Activated T-cell treated with anti-CD3 and anti-CD28 coated beads, Interleukin-2, amount 50 U/mL, for 48 hours (primary cell): ENCODE data around the gene SLC11A2.

Source experiments
- DNase-seq, 2 experiments: peaks; one replicate each; pipeline ENCODE4 v3.0.0-alpha.2; 2020

SLC11A2 gene

GRCh38 chr12:50936821-50937530, 89.2 kb downstream of the SLC11A2 start:
- DNase-seq = no peak

DNA sequence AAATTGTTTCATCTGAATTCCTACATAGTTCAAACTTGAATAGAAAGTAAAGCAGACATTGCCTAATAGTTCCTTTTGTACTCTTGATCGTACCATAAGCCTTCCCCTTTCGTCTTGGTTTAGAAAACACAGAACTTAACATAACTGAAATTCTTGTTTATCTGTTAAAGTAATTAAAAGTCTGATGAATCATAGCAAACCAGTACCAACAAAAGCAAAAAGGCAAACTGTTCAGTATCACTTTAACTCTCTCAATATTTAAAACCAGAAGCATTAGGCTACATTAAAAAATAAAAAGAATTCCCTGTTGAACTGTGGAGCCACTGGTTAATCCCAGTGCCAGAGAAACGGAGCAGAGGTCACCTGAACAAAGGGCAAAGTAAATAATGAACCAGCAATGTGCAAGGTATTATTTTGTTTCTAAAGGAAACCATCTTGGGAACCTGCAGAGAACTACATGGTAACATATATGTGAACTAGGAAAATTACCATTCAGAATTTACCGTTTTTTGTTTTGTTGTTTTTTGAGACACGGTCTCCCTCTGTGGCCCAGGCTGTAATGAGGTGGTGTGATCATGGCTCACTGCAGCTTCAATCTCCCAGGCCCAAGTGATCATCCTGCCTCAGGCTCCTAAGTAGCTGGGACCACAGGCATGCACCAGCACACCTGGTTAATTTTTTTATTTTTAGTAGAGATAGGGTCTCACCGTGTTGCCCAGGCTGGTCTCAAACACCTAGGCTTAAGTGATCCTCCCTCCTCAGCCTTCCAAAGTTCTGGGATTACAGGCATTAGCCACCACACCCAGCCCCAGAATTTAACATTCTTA, 91.0 kb downstream of the SLC11A2 start:
- no peak for DNase-seq

DNA sequence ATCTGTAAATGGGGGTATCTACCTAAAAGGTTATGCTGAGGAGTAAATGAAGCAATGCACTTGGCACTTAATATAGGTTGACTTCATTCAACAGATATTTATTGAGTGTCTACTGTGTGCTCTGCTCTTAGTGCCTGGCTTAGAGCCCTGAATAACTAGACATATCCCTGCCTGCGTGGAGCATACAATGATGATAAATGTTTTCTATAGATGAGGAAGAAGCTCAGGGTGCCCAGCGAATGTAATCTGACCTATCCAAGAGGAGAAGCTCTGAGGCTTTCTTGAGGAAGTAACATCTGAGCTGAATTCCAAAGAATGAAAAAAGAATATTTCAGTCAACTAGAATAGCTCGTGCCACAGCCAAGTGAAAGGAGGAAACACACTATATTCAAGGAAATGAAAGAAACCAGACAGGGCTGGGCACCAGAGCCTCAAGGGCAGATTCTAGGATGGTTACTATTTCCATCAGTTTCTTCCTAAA, 91.8 kb downstream of the SLC11A2 start:
- no peak for DNase-seq

- no peak for DNase-seq
Measured at GRCh38 chr12:50933459-50934124, 92.6 kb downstream of the SLC11A2 start.

DNA sequence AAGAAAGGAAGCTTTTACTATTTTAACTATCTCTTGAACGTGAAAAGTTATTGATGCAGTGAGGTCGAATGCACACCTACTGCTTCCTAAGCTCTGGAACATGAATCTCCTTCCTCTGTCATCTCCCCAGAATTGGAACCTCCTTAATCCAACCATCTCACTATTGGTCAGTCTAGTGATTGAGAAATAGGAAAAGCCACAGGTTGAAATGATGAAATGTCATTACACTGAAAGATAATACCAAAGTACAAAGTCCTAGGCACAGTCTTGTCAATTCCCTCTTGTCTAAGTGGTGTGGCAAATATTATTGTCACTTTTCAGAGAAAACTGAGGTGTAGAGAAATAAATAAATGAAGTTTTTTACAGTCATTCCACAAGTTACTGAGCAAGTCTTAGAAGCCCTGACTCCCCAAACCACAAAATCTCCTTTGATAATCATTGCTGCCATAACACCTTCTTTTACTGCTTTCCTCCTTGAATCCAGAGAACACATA, 93.3 kb downstream of the SLC11A2 start:
- DNase-seq = no peak

DNA sequence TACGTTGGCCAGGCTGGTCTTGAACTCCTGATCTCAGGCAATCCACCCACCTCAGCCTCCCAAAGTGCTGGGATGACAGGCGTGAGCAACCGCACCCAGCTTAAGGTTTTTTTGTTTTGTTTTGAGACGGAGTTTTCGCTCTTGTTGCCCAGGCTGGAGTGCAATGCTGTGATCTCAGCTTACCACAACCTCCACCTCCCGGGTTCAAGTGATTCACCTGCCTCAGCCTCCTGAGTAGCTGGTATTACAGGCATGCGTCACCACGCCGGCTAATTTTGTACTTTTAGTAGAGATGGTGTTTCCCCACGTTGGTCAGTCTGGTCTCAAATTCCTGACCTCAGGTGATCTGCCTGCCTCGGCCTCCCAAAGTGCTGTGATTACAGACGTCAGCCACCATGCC, 95.7 kb downstream of the SLC11A2 start:
- DNase-seq = peak in 1 of 2 experiments; percentile 23

DNA sequence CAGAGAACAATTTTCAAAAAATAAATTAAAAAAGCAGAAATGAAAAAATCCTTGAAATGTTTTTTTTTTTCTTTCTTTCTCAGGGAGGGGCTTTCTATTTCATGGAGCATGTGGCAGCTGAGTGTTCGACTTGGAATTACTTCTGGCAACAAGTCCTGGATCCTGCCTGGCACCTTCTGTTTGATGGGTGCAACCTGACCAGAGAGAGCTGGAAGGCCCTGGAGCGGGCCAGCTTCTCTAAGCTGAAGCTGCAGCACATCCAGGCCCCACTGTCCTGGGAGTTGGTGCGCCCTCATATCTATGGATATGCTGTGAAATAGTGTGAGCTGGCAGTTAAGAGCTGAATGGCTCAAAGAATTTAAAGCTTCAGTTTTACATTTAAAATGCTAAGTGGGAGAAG, 96.4 kb downstream of the SLC11A2 start:
- DNase-seq = no peak
